ENCODE results near the gene HS3ST5.
A peak's percentile ranks its signal among the peaks of the same experiment; 100 is the strongest.
"Not testable (repeated sequence)": the region's sequence is repeated elsewhere in the genome, so short reads cannot be mapped to it uniquely, and the experiment has no call there.

Gene HS3ST5

GRCh38 chr6:114327074-114327473 lies 15.7 kb downstream of the HS3ST5 start:
- no peak for DNase-seq

- DNase-seq: no peak
Measured at GRCh38 chr6:114323784-114324183, 19.0 kb downstream of the HS3ST5 start.

- DNase-seq: no peak
Measured at GRCh38 chr6:114319749-114320148, 23.1 kb downstream of the HS3ST5 start.

- DNase-seq: no peak
Measured at GRCh38 chr6:114315831-114316595, 26.8 kb downstream of the HS3ST5 start.

- DNase-seq: not testable (repeated sequence)
Measured at GRCh38 chr6:114313816-114314215, 29.0 kb downstream of the HS3ST5 start.

GRCh38 chr6:114312931-114313330 lies 29.9 kb downstream of the HS3ST5 start:
- no peak for DNase-seq

- DNase-seq: no peak
Measured at GRCh38 chr6:114310053-114310452, 32.8 kb downstream of the HS3ST5 start.

GRCh38 chr6:114304304-114304887 lies 38.4 kb downstream of the HS3ST5 start:
- peak in 2 of 4 experiments; percentile 9 to 29 for DNase-seq

GRCh38 chr6:114301596-114302219 lies 41.1 kb downstream of the HS3ST5 start:
- no peak for DNase-seq

GRCh38 chr6:114297135-114297534 lies 45.7 kb downstream of the HS3ST5 start:
- no peak for DNase-seq

GRCh38 chr6:114292431-114292830 lies 50.4 kb downstream of the HS3ST5 start:
- no peak for DNase-seq

- DNase-seq: no peak
Measured at GRCh38 chr6:114291428-114291827, 51.4 kb downstream of the HS3ST5 start.

GRCh38 chr6:114290864-114291263 lies 52.0 kb downstream of the HS3ST5 start:
- DNase-seq: no peak

- no peak for DNase-seq
Measured at GRCh38 chr6:114288701-114289495, 53.9 kb downstream of the HS3ST5 start.

- DNase-seq: no peak
Measured at GRCh38 chr6:114287461-114287860, 55.4 kb downstream of the HS3ST5 start.

GRCh38 chr6:114286211-114286610 lies 56.6 kb downstream of the HS3ST5 start:
- DNase-seq: no peak

- no peak for DNase-seq
Measured at GRCh38 chr6:114284281-114284680, 58.5 kb downstream of the HS3ST5 start.

GRCh38 chr6:114282292-114282691 lies 60.5 kb downstream of the HS3ST5 start:
- DNase-seq: no peak

- DNase-seq: no peak
Measured at GRCh38 chr6:114281496-114281895, 61.3 kb downstream of the HS3ST5 start.

- no peak for DNase-seq
Measured at GRCh38 chr6:114280239-114280982, 62.4 kb downstream of the HS3ST5 start.

- no peak for DNase-seq
Measured at GRCh38 chr6:114277220-114277619, 65.6 kb downstream of the HS3ST5 start.

- no peak for DNase-seq
Measured at GRCh38 chr6:114276783-114277182, 66.0 kb downstream of the HS3ST5 start.
